Effector memory CD4-positive, alpha-beta T cell (primary cell): ENCODE measurements around the gene INF2.
A peak's percentile ranks its signal among the peaks of the same experiment; 100 is the strongest.

ENCODE experiments used
- DNase-seq, 3 donors: peaks; one replicate each; pipeline ENCODE4 v3.0.0-alpha.2; 2020
- H3K27ac ChIP-seq: 2 replicates; pipeline ENCODE4 v1.7.0; 2013; ENCODE audit warnings: mild to moderate bottlenecking, low read length, moderate library complexity; ENCODE audit not compliant: insufficient read depth, poor library complexity, severe bottlenecking
- H3K27me3 ChIP-seq: replicated peaks from 2 replicates; pipeline ENCODE4 v1.7.0; 2013; ENCODE audit warnings: mild to moderate bottlenecking, low read length; ENCODE audit not compliant: insufficient read depth, control insufficient read depth, poor library complexity, severe bottlenecking
- H3K36me3 ChIP-seq: 2 replicates; pipeline ENCODE4 v1.7.0; 2013; ENCODE audit warnings: mild to moderate bottlenecking, low read length, moderate library complexity; ENCODE audit not compliant: control insufficient read depth, insufficient read depth
- H3K4me1 ChIP-seq: 2 replicates; pipeline ENCODE4 v1.7.0; 2013; ENCODE audit warnings: low read length, mild to moderate bottlenecking; ENCODE audit not compliant: control insufficient read depth, insufficient read depth, poor library complexity, severe bottlenecking
- H3K4me3 ChIP-seq: 2 replicates; pipeline ENCODE4 v1.7.0; 2013; ENCODE audit warnings: low read length, low read depth, mild to moderate bottlenecking; ENCODE audit not compliant: insufficient read depth, poor library complexity, severe bottlenecking
- H3K9me3 ChIP-seq: 2 replicates; pipeline ENCODE4 v1.7.0; 2013; ENCODE audit warnings: mild to moderate bottlenecking, low read length, moderate library complexity; ENCODE audit not compliant: control insufficient read depth

Gene INF2

GRCh38 chr14:104697317-104697703 lies 7.9 kb downstream of the INF2 start:
- peak overlapping the region; percentile 21 for H3K27ac ChIP-seq
- H3K4me3 ChIP-seq, result no peak overlapping the region
- peaks cover 42% of the 10 kb centered on the region for H3K4me1 ChIP-seq
- no peaks in the 10 kb centered on the region for H3K27me3 ChIP-seq
- H3K9me3 ChIP-seq, result no peaks in the 10 kb centered on the region
- DNase-seq, result no peak
- H3K36me3 ChIP-seq, result peaks cover 12% of the 10 kb centered on the region

GRCh38 chr14:104697892-104698583 lies 8.6 kb downstream of the INF2 start:
- peaks cover 34% of the 10 kb centered on the region for H3K4me1 ChIP-seq
- no peak overlapping the region for H3K4me3 ChIP-seq
- peak overlapping the region; percentile 21 for H3K27ac ChIP-seq
- H3K9me3 ChIP-seq, result no peaks in the 10 kb centered on the region
- peaks cover 18% of the 10 kb centered on the region for H3K36me3 ChIP-seq
- H3K27me3 ChIP-seq, result no peaks in the 10 kb centered on the region
- no peak for DNase-seq

- peaks cover 26% of the 10 kb centered on the region for H3K4me1 ChIP-seq
- no peak overlapping the region for H3K4me3 ChIP-seq
- H3K36me3 ChIP-seq, result peaks cover 25% of the 10 kb centered on the region
- no peaks in the 10 kb centered on the region for H3K9me3 ChIP-seq
- H3K27me3 ChIP-seq, result no peaks in the 10 kb centered on the region
- peak overlapping the region; percentile 4 for H3K27ac ChIP-seq
- DNase-seq, result no peak
Measured at GRCh38 chr14:104698688-104699425, 9.4 kb downstream of the INF2 start.

DNA sequence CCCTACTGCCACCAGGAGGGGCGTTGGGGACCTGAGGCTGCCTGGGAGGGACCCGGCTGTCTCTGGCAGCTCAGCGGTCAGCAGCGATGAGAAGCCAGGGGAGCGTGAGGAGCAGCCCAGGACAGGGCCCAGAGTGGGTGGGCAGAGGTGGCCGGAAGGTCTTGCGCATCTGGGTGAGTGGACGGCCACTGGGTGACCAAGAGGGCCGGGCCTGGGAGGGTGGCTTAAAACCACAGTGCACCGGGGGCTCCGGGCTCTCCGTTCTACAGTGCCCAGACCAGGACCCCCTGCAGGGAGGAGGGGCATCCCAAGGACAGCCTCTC lies 10.0 kb downstream of the INF2 start:
- H3K4me3 ChIP-seq, result no peak overlapping the region
- peaks cover 30% of the 10 kb centered on the region for H3K36me3 ChIP-seq
- H3K27ac ChIP-seq, result no peak overlapping the region
- H3K9me3 ChIP-seq, result no peaks in the 10 kb centered on the region
- peaks cover 22% of the 10 kb centered on the region for H3K4me1 ChIP-seq
- no peaks in the 10 kb centered on the region for H3K27me3 ChIP-seq
- DNase-seq, result no peak

DNA sequence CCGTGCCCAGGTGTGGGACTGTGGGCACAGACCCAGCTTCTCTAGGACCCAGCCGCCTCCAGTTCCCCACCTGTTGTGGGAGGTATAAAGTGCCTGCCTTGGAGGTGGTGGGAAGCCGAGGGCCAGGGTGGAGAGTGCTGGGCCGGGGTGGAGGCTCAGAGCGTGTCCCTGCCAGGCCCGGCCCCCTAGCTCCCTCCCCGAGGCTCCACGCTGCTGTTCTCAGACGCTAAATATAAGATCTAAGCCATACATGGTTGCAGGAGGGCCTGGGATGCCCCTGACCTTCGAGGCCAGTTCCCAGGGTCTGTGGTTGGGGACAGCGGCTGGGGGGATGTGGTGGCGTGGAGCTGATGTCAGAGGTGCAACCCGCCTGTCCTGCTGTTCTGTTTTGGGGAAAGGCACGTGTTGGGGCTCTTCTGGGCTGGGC lies 10.8 kb downstream of the INF2 start:
- no peak overlapping the region for H3K27ac ChIP-seq
- H3K27me3 ChIP-seq, result no peaks in the 10 kb centered on the region
- H3K36me3 ChIP-seq, result peaks cover 36% of the 10 kb centered on the region
- H3K9me3 ChIP-seq, result no peaks in the 10 kb centered on the region
- no peak for DNase-seq
- H3K4me3 ChIP-seq, result no peak overlapping the region
- peaks cover 14% of the 10 kb centered on the region for H3K4me1 ChIP-seq

GRCh38 chr14:104700747-104701217 lies 11.4 kb downstream of the INF2 start:
- Histone ChIP-seq H3K27ac (no peak overlapping the region), H3K4me1 (peaks cover 8% of the 10 kb centered on the region), H3K4me3 (no peak overlapping the region), H3K36me3 (peaks cover 36% of the 10 kb centered on the region), H3K9me3 (no peaks in the 10 kb centered on the region), H3K27me3 (no peaks in the 10 kb centered on the region)
- DNase-seq, result no peak

DNA sequence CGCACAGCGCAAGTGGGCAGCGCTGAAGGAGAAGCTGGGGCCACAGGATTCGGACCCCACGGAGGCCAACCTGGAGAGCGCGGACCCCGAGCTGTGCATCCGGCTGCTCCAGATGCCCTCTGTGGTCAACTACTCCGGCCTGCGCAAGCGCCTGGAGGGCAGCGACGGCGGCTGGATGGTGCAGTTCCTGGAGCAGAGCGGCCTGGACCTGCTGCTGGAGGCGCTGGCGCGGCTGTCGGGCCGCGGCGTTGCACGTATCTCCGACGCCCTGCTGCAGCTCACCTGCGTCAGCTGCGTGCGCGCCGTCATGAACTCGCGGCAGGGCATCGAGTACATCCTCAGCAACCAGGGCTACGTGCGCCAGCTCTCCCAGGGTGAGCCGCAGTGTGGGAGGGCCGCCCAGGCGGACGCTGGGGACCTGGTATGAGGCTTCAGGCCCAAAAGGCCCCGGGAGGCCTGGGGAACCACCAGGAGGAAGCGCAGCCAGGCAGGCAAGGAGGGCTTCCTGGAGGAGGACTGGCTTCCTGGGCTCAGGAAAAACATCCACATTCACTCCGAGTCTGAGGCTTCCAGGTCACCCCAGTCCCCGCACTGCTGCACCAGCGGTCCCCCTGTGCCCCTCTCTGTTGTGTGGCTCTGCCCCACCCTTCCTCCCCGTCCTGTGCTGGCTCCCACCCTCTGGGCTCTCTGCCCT lies 12.1 kb downstream of the INF2 start:
- Histone ChIP-seq H3K9me3 (no peaks in the 10 kb centered on the region), H3K4me1 (peaks cover 2% of the 10 kb centered on the region), H3K4me3 (no peak overlapping the region), H3K27ac (no peak overlapping the region), H3K36me3 (peaks cover 36% of the 10 kb centered on the region), H3K27me3 (no peaks in the 10 kb centered on the region)
- DNase-seq, result no peak

- Histone ChIP-seq H3K4me3 (no peak overlapping the region), H3K36me3 (peaks cover 36% of the 10 kb centered on the region), H3K9me3 (no peaks in the 10 kb centered on the region), H3K4me1 (no peaks in the 10 kb centered on the region), H3K27me3 (no peaks in the 10 kb centered on the region), H3K27ac (no peak overlapping the region)
- no peak for DNase-seq
Measured at GRCh38 chr14:104702106-104702505, 12.7 kb downstream of the INF2 start.

DNA sequence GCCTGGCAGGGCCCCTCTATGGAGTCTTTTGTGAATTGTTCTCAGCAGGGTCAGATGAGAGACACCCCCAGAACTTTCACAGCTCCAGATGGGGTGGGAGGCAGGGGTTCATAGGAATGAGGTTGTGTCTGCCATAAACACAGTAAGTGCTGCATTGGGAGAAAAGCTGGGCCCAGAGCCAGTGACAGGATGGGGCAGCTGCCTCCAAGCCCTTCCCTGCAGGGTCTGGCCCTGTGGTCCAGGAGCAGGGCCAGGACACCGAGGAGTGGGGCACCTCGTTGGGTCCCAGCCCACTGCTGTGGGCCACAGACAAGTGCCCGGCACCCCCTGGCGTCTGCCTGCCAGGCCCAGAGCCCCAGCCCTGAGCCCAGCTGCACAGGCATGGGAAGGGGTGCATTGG lies 13.3 kb downstream of the INF2 start:
- Histone ChIP-seq H3K4me1 (no peaks in the 10 kb centered on the region), H3K36me3 (peaks cover 36% of the 10 kb centered on the region), H3K4me3 (no peak overlapping the region), H3K27ac (no peak overlapping the region), H3K27me3 (no peaks in the 10 kb centered on the region), H3K9me3 (no peaks in the 10 kb centered on the region)
- no peak for DNase-seq

DNA sequence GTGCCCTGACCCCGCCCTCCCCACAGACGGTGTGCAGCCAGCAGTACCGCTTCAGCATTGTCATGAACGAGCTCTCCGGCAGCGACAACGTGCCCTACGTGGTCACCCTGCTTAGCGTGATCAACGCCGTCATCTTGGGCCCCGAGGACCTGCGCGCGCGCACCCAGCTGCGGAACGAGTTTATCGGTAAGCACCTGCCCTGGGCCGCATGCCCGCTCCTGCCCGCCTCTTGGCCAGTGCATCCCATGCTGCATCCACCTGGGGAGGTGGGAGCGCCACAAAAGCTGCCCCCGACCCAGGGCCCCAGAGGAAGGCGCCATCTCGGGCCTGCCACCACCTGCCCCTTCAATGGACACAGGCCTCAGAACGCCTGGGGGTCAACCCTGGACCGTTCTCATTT lies 13.9 kb downstream of the INF2 start:
- DNase-seq, result no peak
- Histone ChIP-seq H3K4me1 (no peaks in the 10 kb centered on the region), H3K27ac (no peak overlapping the region), H3K9me3 (no peaks in the 10 kb centered on the region), H3K4me3 (no peak overlapping the region), H3K36me3 (peaks cover 36% of the 10 kb centered on the region), H3K27me3 (no peaks in the 10 kb centered on the region)
